Neural progenitor cell (in vitro differentiated cells): ENCODE results near the gene PLK1.

Experiments
- CTCF ChIP-seq: fragments of 200-600 bp; sonication (generic); IDR thresholded peaks from 2 replicates; pipeline ENCODE4 v1.5.1; 2017; ENCODE audit warnings: antibody characterized with exemption, mild to moderate bottlenecking
- EZH2phosphoT487 ChIP-seq: fragments of 200-600 bp; sonication (generic); IDR thresholded peaks from 2 replicates; pipeline ENCODE4 v1.6.1; 2017; ENCODE audit warnings: antibody characterized with exemption

GRCh38 chr16:23728112-23728477 lies 49.4 kb downstream of the PLK1 start:
- TF ChIP-seq EZH2phosphoT487 (no peak), CTCF (no peak)
